Endothelial cell of umbilical vein (primary cell): Measurements from ENCODE around the gene RANBP17. TPM values are rescaled to one million over a fixed set of nuclear protein-coding genes. Genes with fewer than 3 reads are reported as not detected.
A peak's percentile ranks its signal among the peaks of the same experiment; 100 is the strongest.

Experiments
- BruUV-seq: library from RNA; stranded (reverse); fragments of 400-500 nt; replicated peaks from 2 replicates; lab custom pipeline; 2021; lab: Mats Ljungman, UMichigan
- CTCF ChIA-PET: fragments of 300-600, 350-600 bp; sonication (Branson Sonifier 250); formaldehyde crosslinking; loops from one replicate; lab custom pipeline; 2021; ENCODE audit warnings: antibody characterized with exemption, inconsistent platforms; lab: Charles Lee
- POLR2A ChIA-PET: fragments of 300-600, 350-600 bp; sonication (Branson Sonifier 250); formaldehyde crosslinking; loops from one replicate; lab custom pipeline; 2021; ENCODE audit warnings: antibody characterized with exemption, inconsistent platforms; lab: Charles Lee
- DNase-seq: peaks from one replicate; pipeline ENCODE4 v3.0.0-alpha.2; 2011; ENCODE audit warnings: low read depth, low spot score
- FAIRE-seq: peaks from 2 replicates; lab custom pipeline; 2011; peaks lifted over from hg19 to GRCh38; lab: Jason Lieb, UNC
- H2AFZ ChIP-seq: 2 replicates; pipeline ENCODE4 v1.6.0; 2012; ENCODE audit warnings: low read depth, low read length, control low read depth, inconsistent platforms
- H3K27ac ChIP-seq: 2 replicates; pipeline ENCODE4 v1.5.1; 2011; ENCODE audit warnings: low read depth, mild to moderate bottlenecking, control low read depth, low read length, moderate library complexity; ENCODE audit not compliant: insufficient read depth
- H3K27me3 ChIP-seq, 2 experiments: 2 replicates each; pipeline versions ENCODE4 v1.6.0 to v1.6.1; 2011; ENCODE audit warnings: low read length in 2 of 2, mixed read lengths in 1 of 2; ENCODE audit not compliant: control insufficient read depth in 2 of 2, insufficient read depth in 2 of 2
- H3K36me3 ChIP-seq, 2 experiments: 2 replicates in 1 of 2; 3 replicates in 1 of 2; pipeline ENCODE4 v1.5.1; 2011; ENCODE audit warnings: low read length in 2 of 2, mild to moderate bottlenecking in 1 of 2, moderate library complexity in 1 of 2; ENCODE audit not compliant: control insufficient read depth in 2 of 2, insufficient read depth in 2 of 2; ENCODE audit errors: extremely low read depth in 1 of 2
- H3K4me1 ChIP-seq: 3 replicates; pipeline ENCODE4 v1.5.1; 2011; ENCODE audit warnings: mild to moderate bottlenecking, low read length; ENCODE audit not compliant: control insufficient read depth, insufficient read depth; ENCODE audit errors: extremely low read depth
- H3K4me2 ChIP-seq: 2 replicates; pipeline ENCODE4 v1.6.1; 2011; ENCODE audit warnings: low read length, control low read depth, mixed read lengths; ENCODE audit not compliant: insufficient read depth
- H3K4me3 ChIP-seq, 3 experiments: fragments of 200-600 bp in 1 of 3; sonication (generic), shearing (Covaris generic) in 1 of 3; replicated peaks in 1 of 3; 2 replicates each; pipeline ENCODE4 v1.5.1; 2011 to 2016; ENCODE audit warnings: control low read depth in 3 of 3, low read length in 3 of 3, mild to moderate bottlenecking in 2 of 3, inconsistent platforms in 1 of 3, low read depth in 1 of 3, moderate library complexity in 1 of 3; ENCODE audit not compliant: insufficient read depth in 1 of 3
- H3K79me2 ChIP-seq: 2 replicates; pipeline ENCODE4 v1.6.0; 2012; ENCODE audit warnings: low read length, inconsistent platforms; ENCODE audit not compliant: control insufficient read depth, insufficient read depth
- H3K9ac ChIP-seq: replicated peaks from 2 replicates; pipeline ENCODE3; 2011; ENCODE audit warnings: low read length, control low read depth; ENCODE audit not compliant: insufficient read depth; ENCODE audit errors: extremely low read depth
- H3K9me1 ChIP-seq: replicated peaks from 3 replicates; pipeline ENCODE4 v1.6.0; 2011; ENCODE audit warnings: mild to moderate bottlenecking, low read length; ENCODE audit not compliant: control insufficient read depth, insufficient read depth; ENCODE audit errors: extremely low read depth
- H3K9me3 ChIP-seq: replicated peaks from 2 replicates; pipeline ENCODE4 v1.5.1; 2012; ENCODE audit warnings: low read length, inconsistent platforms; ENCODE audit not compliant: control insufficient read depth, insufficient read depth
- H4K20me1 ChIP-seq: replicated peaks from 2 replicates; pipeline ENCODE3; 2011; ENCODE audit warnings: mild to moderate bottlenecking, low read length; ENCODE audit not compliant: control insufficient read depth, insufficient read depth; ENCODE audit errors: extremely low read depth
- CTCF ChIP-seq, 2 donors: IDR thresholded peaks; 1 replicate in 1 of 2; 2 replicates in 1 of 2; pipeline ENCODE4 v1.5.1; 2011; ENCODE audit warnings: low read length in 2 of 2, mild to moderate bottlenecking in 2 of 2, moderate library complexity in 2 of 2, control low read depth in 1 of 2, inconsistent platforms in 1 of 2, low read depth in 1 of 2; ENCODE audit not compliant: insufficient read depth in 1 of 2; ENCODE audit errors: extremely low read depth in 1 of 2
- EZH2 ChIP-seq: IDR thresholded peaks from 2 replicates; pipeline ENCODE4 v1.6.1; 2012; ENCODE audit warnings: borderline replicate concordance, low read depth, mild to moderate bottlenecking, moderate library complexity, low read length, inconsistent platforms; ENCODE audit not compliant: severe bottlenecking
- FOS ChIP-seq: IDR thresholded peaks from 2 replicates; pipeline ENCODE4 v1.6.1; 2011; ENCODE audit warnings: mild to moderate bottlenecking, low read length, moderate library complexity, borderline replicate concordance; ENCODE audit not compliant: insufficient read depth
- GATA2 ChIP-seq: IDR thresholded peaks from 2 replicates; pipeline ENCODE4 v1.7.0; 2011; ENCODE audit warnings: low read depth, mild to moderate bottlenecking, moderate library complexity, mixed read lengths, low read length; ENCODE audit not compliant: insufficient read length, insufficient read depth
- JUN ChIP-seq: IDR thresholded peaks from 2 replicates; pipeline ENCODE4 v1.6.1; 2011; ENCODE audit warnings: borderline replicate concordance, low read depth; ENCODE audit not compliant: insufficient read length, insufficient read depth
- MAX ChIP-seq: IDR thresholded peaks from 2 replicates; pipeline ENCODE4 v1.6.1; 2011; ENCODE audit not compliant: insufficient read depth, insufficient read length
- MYC ChIP-seq: IDR thresholded peaks from one replicate; pipeline ENCODE4 v1.6.1; 2011; ENCODE audit warnings: mild to moderate bottlenecking, low read depth, low read length
- POLR2A ChIP-seq: IDR thresholded peaks from 2 replicates; pipeline ENCODE4 v1.6.1; 2012; ENCODE audit warnings: low read depth, mild to moderate bottlenecking, control low read depth, low read length
- POLR2AphosphoS5 ChIP-seq: IDR thresholded peaks from 2 replicates; pipeline ENCODE4 v1.6.1; 2012; ENCODE audit warnings: low read depth, mild to moderate bottlenecking, control low read depth, low read length, moderate library complexity; ENCODE audit not compliant: insufficient read depth
- dilution Hi-C: fragments of 300-500 bp; cut with MboI; formaldehyde crosslinking; loops from one replicate; pipeline ENCODE4 v1.15.0; 2019; ENCODE audit warnings: low sequenced_read_pairs; ENCODE audit not compliant: extremely low pct_ligation_motif_present
- intact Hi-C: fragments of 100-400 bp; cut with micrococcal nuclease; formaldehyde crosslinking; loops from one replicate; pipeline ENCODE4 v1.10.0; 2022
- polyA plus RNA-seq, 4 experiments: library from polyadenylated mRNA; depleted of rRNA in 3 of 4; stranded (reverse) in 3 of 4; unstranded in 1 of 4; fragments of >200 nt; gene quantifications; 2 replicates each; pipeline versions ENCODE4 v1.2.1 to v1.2.3, GENCODE V29; 2011 to 2012; ENCODE audit warnings: missing spikeins in 1 of 4
- total RNA-seq: library from RNA; stranded (reverse); gene quantifications from 2 replicates; pipeline ENCODE4 v1.2.3, GENCODE V29; 2021

RANBP17 gene
- total and polyA plus RNA-seq, 2 donors (not counting 3 experiments of a cell fraction or from before 2014, with no cell fraction given), result 5.6 to 13.6 TPM

- no peak for TF ChIP-seq POLR2A
- no peak for TF ChIP-seq JUN
- TF ChIP-seq MAX, result no peak
- no peak for TF ChIP-seq MYC
- no peak for TF ChIP-seq EZH2
- TF ChIP-seq GATA2, result no peak
- no peak for TF ChIP-seq POLR2AphosphoS5
- no peak for TF ChIP-seq CTCF (IDR thresholded peaks at IDR 0.05; ENCODE audit: extremely low read depth in 1 of 2, insufficient read depth in 1 of 2, low read depth in 1 of 2, low read length in 2 of 2)
- TF ChIP-seq FOS, result no peak
- ChIA-PET CTCF (interaction anchor here (0.6 to 1.8 kb wide), 13 partner anchors 20 to 279 kb away, joined by 3 to 12 read pairs (median 4); partner anchors contain the start of gene RANBP17), POLR2A (no interaction called here)
- no peaks in the 10 kb centered on the region for H3K79me2 ChIP-seq
- H3K9me3 ChIP-seq, result no peaks in the 10 kb centered on the region
- no peaks in the 10 kb centered on the region for H4K20me1 ChIP-seq
- H3K4me1 ChIP-seq, result no peaks in the 10 kb centered on the region
- H3K27ac ChIP-seq, result no peak overlapping the region
- H3K9me1 ChIP-seq, result no peaks in the 10 kb centered on the region
- no peak overlapping the region for H3K4me2 ChIP-seq
- no TSS peak for BruUV-seq
- no peak overlapping the region for H2AFZ ChIP-seq
- intact Hi-C loops (loop anchor here (5.0 kb wide), 2 partner anchors 110 to 175 kb away; no protein-coding TSS in a partner anchor), dilution Hi-C loops (no loop called here)
- FAIRE-seq (no peak), DNase-seq (peak; percentile 6)
- no peaks in the 10 kb centered on the region for H3K27me3 ChIP-seq
- no peaks in the 10 kb centered on the region for H3K36me3 ChIP-seq
- no peak overlapping the region for H3K9ac ChIP-seq
- no peak overlapping the region for H3K4me3 ChIP-seq
Measured at GRCh38 chr5:170917113-170917512, 55.3 kb downstream of the RANBP17 start.
